H1 (cell line): Measurements from ENCODE around the gene SNTG2. TPM values are rescaled to one million over a fixed set of nuclear protein-coding genes. Genes with fewer than 3 reads are reported as not detected.

Source experiments
- BACH1 ChIP-seq: IDR thresholded peaks from 2 replicates; pipeline ENCODE4 v1.6.1; 2012; ENCODE audit warnings: low read length, improper control_type of control experiment
- CBX5 ChIP-seq: fragments of 300-800, 300-1000 bp; sonication (generic); IDR thresholded peaks from 2 replicates; pipeline ENCODE4 v1.7.1; 2016; ENCODE audit warnings: antibody characterized with exemption, low read length, low read depth
- HDAC2 ChIP-seq, 2 experiments: fragments of 300-600 bp in 1 of 2; sonication (generic) in 1 of 2; IDR thresholded peaks; 2 replicates each; pipeline ENCODE4 v1.6.1; 2011 to 2012; ENCODE audit warnings: low read depth in 2 of 2, low read length in 2 of 2, mild to moderate bottlenecking in 2 of 2, moderate library complexity in 2 of 2, borderline replicate concordance in 1 of 2, inconsistent platforms in 1 of 2
- POU5F1 ChIP-seq: IDR thresholded peaks from 2 replicates; pipeline ENCODE4 v1.6.1; 2011; ENCODE audit warnings: low read depth, mild to moderate bottlenecking, low read length, moderate library complexity
- SUZ12 ChIP-seq: fragments of 200-600 bp; sonication (generic); IDR thresholded peaks from 2 replicates; pipeline ENCODE4 v1.6.1; 2012; ENCODE audit warnings: mild to moderate bottlenecking, inconsistent platforms, low read length, moderate library complexity, mixed read lengths
- polyA plus RNA-seq, 7 experiments: library from polyadenylated mRNA; depleted of rRNA in 3 of 7; stranded (reverse) in 5 of 7; unstranded in 2 of 7; fragments of >200 nt in 5 of 7; fragments of 200-250 nt in 2 of 7; gene quantifications; 1 replicate in 5 of 7; 2 replicates in 1 of 7; 4 replicates in 1 of 7; pipeline versions ENCODE4 v1.2.1 to v1.2.3, GENCODE V29; 2011 to 2013; ENCODE audit warnings: missing spikeins in 2 of 7, mixed read lengths in 2 of 7
- total RNA-seq: library from RNA; stranded (reverse); fragmentation: NEBNext Ultra II Directional; extraction: Animal tissue kit (Norgen Biotek cat#: 25700); gene quantifications from 2 replicates; pipeline ENCODE4 v1.2.1, GENCODE V29; 2021

Gene SNTG2
- total and polyA plus RNA-seq, 2 of the 8 experiments (the other 6 are each of a cell fraction or from before 2014, with no cell fraction given), result 6.6 to 18.1 TPM

DNA sequence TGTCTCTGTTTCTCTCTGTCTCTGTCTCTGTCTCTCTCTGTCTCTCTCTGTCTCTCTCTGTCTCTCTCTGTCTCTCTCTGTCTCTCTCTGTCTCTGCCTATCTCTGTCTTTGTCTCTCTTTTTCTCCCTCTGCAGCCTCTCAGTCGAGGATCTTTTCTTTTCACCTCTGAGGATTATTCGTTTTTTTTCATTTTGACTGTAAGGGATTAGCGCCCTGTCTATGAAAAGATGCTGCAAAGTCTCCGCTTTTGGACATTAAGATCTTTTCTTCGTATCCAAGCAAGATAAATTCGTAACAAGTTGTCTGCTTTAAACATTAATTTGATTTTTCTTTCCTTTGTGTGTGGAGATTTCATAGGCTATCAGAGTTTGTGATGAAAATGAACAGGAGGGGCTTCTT is 271.4 kb downstream of the SNTG2 start (continued):
- no peak for TF ChIP-seq CBX5
- no peak for TF ChIP-seq POU5F1
- no peak for TF ChIP-seq SUZ12
- TF ChIP-seq BACH1, result no peak
- no peak for TF ChIP-seq HDAC2 (IDR thresholded peaks at IDR 0.05; ENCODE audit: borderline replicate concordance in 1 of 2, low read depth in 2 of 2, low read length in 2 of 2)
